Stimulated activated CD8-positive, alpha-beta memory T cell treated with anti-CD3 and anti-CD28 coated beads, Interleukin-15, amount 100 ng/mL, for 4 hours (primary cell): ENCODE measurements around the gene SWT1.
"Not testable (repeated sequence)": the region's sequence is repeated elsewhere in the genome, so short reads cannot be mapped to it uniquely, and the experiment has no call there.

Experiments
- DNase-seq, 2 donors: peaks; one replicate each; pipeline ENCODE4 v3.0.0-alpha.2; 2020; ENCODE audit warnings: low read depth in 2 of 2

Gene SWT1

DNA sequence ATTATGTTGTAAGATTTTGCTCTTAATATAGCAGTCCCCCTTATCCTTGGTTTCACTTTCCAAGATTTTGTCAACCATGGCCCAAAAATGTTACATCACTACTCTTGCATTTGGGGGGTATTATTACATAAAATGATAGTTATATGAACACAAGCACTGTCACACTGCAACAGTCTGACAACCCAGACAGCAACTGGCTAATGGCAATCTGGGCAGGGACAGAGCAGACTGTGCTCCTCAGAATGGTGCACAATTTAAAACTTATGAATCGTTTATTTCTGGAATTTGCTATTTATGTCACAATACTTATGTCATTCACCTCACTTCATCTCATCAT is 162.1 kb downstream of the SWT1 start:
- DNase-seq, result no peak

GRCh38 chr1:185321104-185321503 is 164.1 kb downstream of the SWT1 start:
- not testable (repeated sequence) for DNase-seq

DNA sequence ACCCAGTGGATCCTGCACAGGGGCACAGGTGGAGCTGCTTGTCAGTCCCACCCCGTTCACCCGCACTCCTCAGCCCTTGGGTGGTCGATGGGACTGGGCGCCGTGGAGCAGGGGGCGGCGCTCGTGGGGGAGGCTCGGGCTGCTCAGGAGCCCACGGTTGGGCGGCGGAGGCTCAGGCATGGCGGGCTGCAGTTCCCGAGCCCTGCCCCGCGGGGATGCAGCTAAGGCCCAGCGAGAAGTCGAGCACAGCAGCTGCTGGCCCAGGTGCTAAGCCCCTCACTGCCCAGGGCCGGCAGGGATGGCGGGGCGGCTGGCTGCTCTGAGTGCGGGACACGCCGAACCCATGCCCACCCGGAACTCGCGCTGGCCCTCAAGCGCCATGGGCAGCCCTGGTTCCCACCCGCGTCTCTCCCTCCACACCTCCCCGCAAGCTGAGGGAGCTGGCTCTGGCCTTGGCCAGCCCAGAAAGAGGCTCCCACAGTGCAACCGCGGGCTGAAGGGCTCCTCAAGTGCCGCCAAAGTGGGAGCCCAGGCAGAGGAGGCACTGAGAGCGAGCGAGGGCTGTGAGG is 164.8 kb downstream of the SWT1 start:
- DNase-seq, result not testable (repeated sequence)

DNA sequence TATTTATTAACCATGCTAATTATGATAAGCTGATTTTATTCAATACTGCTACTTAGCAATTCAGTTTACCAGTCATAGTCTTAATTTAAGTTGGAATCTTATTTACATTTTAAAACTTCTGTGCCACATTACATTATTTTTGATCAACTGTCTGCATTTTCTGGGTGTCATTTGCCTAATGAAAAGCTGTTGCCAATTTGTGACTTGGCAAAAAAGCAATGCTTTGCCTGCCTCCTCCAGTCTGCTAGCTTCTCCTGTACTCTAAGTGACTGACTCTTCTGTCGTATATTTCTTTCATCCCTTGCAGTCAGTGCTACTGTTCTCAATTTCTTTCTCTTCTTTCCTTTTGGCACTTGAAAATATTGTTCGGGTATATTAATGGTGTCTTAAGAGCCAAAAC is 165.7 kb downstream of the SWT1 start:
- no peak for DNase-seq

GRCh38 chr1:185324118-185324517 is 167.2 kb downstream of the SWT1 start:
- no peak for DNase-seq

DNA sequence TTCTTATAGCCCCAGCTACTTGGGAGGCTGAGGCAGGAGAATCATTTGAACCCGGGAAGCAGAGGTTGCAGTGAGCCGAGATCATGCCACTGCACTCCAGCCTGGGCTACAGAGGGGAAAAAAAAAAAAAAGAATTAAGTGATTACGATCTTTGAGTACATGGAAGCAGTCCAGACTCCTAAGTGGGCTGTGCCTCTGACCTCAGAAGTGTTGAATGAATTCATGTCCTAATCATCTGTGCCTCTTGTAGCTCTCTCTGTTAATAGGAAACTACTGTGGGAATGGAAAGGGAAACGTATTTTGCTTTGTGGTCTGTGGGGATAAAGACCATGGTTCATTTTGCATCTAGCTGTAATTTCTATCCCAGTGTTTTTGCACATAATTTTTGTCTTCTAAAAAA is 168.4 kb downstream of the SWT1 start:
- DNase-seq, result no peak

DNA sequence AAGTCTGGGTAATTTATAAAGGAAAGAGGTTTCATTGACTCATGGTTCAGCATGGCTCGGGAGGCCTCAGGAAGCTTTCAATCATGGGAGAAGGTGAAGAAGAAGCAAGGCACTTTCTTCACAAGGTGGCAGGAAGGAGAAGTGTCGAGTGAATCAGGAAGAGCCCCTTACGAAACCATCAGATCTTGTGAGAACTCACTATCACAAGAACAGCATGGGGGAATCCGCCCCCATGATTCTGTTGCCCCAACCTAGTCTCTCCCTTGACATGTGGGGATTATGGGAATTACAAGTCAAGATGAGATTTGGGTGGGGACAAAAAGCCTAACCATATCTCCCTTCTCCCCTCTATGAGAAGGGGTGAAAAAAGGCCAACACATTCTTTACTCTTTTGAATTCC is 171.3 kb downstream of the SWT1 start:
- DNase-seq, result no peak

DNA sequence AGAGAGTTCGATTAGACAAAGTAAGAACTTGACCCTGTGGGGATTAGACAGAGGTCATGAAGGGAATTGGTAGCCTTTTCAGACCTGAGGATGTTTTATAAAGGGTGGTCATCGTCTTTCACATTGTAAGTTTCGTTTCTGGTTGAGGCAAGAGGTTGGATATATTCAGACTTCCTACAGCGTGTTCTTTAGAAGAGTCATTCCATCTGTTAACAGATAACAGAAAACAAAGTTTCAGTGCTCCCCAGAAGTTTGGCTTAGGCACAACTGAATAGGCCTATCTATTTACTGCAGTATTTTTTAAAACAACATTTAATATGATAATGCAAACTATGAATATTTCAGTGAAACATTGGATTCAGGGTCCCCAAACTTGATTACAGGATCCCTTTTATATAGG is 177.2 kb downstream of the SWT1 start:
- DNase-seq, result no peak

DNA sequence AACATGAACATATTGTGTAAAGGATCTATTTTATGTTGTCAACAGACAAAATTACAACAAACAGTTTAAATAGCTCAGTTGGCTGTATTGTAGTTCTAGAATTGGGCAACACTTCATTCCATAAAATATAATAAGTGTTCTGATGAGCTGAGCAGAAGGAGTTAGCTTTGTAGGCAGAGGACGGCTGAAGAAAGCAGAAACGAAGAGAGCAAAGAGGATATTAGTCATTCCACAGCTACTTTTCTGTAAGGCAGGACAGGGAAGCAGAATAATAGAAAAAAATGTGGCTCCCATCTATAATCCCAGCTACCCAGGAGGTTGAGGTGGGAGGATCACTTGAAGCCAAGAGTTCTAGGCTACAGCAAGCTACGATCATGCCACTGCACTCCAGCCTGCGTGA is 180.3 kb downstream of the SWT1 start:
- DNase-seq, result no peak

- no peak for DNase-seq
Observed at GRCh38 chr1:185338719-185339622, 182.0 kb downstream of the SWT1 start.

- DNase-seq, result no peak
Observed at GRCh38 chr1:185341196-185341781, 184.3 kb downstream of the SWT1 start.
